Measurements from ENCODE around the gene ZNF692. TPM values are rescaled to one million over a fixed set of nuclear protein-coding genes. Genes with fewer than 3 reads are reported as not detected.
"Not testable (repeated sequence)": the region's sequence is repeated elsewhere in the genome, so short reads cannot be mapped to it uniquely, and the experiment has no call there.

Gene ZNF692
- total RNA-seq, 6 donors from 2014 or later: 25.7 to 248 (median 34.1) TPM

DNA sequence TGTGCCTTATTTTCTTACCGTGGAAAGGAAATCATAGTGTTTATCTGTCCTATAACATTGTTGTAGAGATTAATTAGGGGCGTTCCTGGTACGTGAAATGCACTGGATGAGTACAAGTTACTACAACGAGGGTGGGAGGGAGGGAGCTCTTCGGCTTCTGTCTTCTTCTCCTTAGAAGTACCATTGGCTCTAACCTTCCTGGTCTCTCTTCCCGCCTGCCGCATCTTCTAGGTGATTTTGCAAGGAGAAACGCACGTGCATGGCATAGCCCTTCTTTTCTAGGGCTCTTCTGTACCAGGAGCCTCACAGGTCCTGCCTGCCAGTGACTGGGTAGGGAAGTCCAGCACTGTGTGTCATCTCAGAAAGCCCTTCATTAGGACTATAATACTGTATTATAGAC is 50.0 kb downstream of the ZNF692 start:
- Histone ChIP-seq H3K36me3 (peaks cover 7 to 31% (median 25%) of the 10 kb centered on the region in 4 donors), H3K9me3 (no peaks in the 10 kb centered on the region), H3K4me1 (peaks cover 17 to 45% (median 30%) of the 10 kb centered on the region in 4 donors), H3K27ac (no peak overlapping the region), H3K4me3 (no peak overlapping the region), H3K27me3 (no peaks in the 10 kb centered on the region)
- 74 to 81% methylated on average over 9 of the region's 9 CpGs for WGBS, 2 donors
- TF ChIP-seq, protein P1, sequence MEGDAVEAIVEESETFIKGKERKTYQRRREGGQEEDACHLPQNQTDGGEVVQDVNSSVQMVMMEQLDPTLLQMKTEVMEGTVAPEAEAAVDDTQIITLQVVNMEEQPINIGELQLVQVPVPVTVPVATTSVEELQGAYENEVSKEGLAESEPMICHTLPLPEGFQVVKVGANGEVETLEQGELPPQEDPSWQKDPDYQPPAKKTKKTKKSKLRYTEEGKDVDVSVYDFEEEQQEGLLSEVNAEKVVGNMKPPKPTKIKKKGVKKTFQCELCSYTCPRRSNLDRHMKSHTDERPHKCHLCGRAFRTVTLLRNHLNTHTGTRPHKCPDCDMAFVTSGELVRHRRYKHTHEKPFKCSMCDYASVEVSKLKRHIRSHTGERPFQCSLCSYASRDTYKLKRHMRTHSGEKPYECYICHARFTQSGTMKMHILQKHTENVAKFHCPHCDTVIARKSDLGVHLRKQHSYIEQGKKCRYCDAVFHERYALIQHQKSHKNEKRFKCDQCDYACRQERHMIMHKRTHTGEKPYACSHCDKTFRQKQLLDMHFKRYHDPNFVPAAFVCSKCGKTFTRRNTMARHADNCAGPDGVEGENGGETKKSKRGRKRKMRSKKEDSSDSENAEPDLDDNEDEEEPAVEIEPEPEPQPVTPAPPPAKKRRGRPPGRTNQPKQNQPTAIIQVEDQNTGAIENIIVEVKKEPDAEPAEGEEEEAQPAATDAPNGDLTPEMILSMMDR (IDR thresholded peaks at IDR 0.05): no peak
- TF ChIP-seq EP300 (IDR thresholded peaks at IDR 0.05) (no peak), POLR2A (IDR thresholded peaks at IDR 0.05) (no peak), POLR2AphosphoS5 (IDR thresholded peaks at IDR 0.05) (no peak)
- no peak for DNase-seq
- no peak for ATAC-seq (ENCODE audit: low FRiP score in 2 of 2)

DNA sequence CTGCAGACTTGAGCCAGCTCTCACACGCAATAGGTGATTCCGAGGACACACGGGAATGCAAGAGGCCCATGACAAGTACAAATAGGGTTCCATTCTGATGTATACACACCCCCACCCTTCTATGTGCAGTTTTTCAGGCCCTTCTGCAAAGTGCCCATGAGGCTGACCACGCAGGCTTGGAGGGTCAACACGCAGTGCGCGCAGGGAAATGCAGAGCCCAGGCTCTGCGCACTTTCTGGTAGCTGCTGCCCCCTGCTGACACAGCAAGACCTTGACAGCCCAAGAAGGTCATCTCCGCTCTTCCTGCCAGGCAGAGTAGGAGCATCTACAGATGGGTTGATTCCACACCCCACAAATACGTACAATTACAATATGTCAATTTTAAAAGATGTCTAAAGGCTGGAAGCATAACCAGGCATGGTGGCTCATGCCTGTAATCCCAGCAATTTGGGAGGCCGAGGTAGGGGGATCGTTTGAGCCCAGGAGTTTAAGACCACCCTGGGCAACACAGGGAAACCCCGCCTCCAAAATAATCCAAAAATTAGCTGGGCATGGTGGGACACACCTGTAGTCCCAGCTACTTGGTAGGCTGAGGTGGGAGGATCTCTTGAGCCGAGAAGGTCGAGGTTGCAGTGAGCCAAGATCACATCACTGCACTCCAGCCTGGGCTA is 51.7 kb downstream of the ZNF692 start:
- Histone ChIP-seq H3K4me1 (peaks cover 17 to 38% (median 30%) of the 10 kb centered on the region in 4 donors), H3K27me3 (no peaks in the 10 kb centered on the region), H3K4me3 (no peak overlapping the region), H3K9me3 (no peaks in the 10 kb centered on the region), H3K36me3 (peaks cover 0 to 15% (median 9%) of the 10 kb centered on the region in 4 donors), H3K27ac (no peak overlapping the region)
- DNase-seq (peak in 1 of 2 donors; percentile 65), ATAC-seq (ENCODE audit: low FRiP score in 2 of 2) (peak; percentile 64 to 83)
- TF ChIP-seq, protein P1 (IDR thresholded peaks at IDR 0.05): peak; percentile 58 to 87 (median 68)
- TF ChIP-seq EP300 (IDR thresholded peaks at IDR 0.05) (no peak), POLR2AphosphoS5 (IDR thresholded peaks at IDR 0.05) (no peak)
- 45 to 53% methylated on average over 15 of the region's 15 CpGs for WGBS, 2 donors

DNA sequence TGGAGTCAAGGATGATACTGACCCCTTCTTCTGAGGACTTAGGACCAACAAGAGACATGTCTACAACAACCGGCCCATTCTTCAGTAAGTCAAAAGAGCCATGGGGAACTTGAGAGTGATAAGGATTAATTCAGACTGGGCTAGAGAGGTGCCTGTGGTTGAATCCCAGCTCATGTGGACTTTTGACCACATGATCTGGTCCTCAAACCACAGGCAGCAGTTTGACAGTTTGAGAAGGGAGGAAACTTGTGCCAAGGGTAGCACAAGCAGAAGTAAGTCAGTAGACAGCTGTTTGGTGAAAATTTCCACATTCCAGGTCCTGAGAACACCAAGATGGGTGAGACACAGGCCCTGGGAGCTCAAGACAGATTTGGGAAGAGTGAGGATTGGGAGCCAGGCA is 53.0 kb downstream of the ZNF692 start:
- Histone ChIP-seq H3K4me3 (no peak overlapping the region), H3K27ac (peak overlapping the region in 3 of 4 donors; percentile 51 to 64 (median 62)), H3K4me1 (peaks cover 15 to 34% (median 26%) of the 10 kb centered on the region in 4 donors), H3K9me3 (no peaks in the 10 kb centered on the region), H3K27me3 (no peaks in the 10 kb centered on the region), H3K36me3 (peaks cover 0 to 1% (median 0%) of the 10 kb centered on the region in 4 donors)
- peak in 1 of 2 donors; percentile 47 for DNase-seq
- TF ChIP-seq EP300 (IDR thresholded peaks at IDR 0.05) (no peak), POLR2AphosphoS5 (IDR thresholded peaks at IDR 0.05) (no peak), POLR2A (IDR thresholded peaks at IDR 0.05) (no peak)
- TF ChIP-seq, protein P1 (IDR thresholded peaks at IDR 0.05): no peak
- ATAC-seq (ENCODE audit: low FRiP score in 2 of 2): peak in 1 of 2 donors; percentile 45
- 42 to 73% methylated on average over 1 of the region's 1 CpG for WGBS, 2 donors

DNA sequence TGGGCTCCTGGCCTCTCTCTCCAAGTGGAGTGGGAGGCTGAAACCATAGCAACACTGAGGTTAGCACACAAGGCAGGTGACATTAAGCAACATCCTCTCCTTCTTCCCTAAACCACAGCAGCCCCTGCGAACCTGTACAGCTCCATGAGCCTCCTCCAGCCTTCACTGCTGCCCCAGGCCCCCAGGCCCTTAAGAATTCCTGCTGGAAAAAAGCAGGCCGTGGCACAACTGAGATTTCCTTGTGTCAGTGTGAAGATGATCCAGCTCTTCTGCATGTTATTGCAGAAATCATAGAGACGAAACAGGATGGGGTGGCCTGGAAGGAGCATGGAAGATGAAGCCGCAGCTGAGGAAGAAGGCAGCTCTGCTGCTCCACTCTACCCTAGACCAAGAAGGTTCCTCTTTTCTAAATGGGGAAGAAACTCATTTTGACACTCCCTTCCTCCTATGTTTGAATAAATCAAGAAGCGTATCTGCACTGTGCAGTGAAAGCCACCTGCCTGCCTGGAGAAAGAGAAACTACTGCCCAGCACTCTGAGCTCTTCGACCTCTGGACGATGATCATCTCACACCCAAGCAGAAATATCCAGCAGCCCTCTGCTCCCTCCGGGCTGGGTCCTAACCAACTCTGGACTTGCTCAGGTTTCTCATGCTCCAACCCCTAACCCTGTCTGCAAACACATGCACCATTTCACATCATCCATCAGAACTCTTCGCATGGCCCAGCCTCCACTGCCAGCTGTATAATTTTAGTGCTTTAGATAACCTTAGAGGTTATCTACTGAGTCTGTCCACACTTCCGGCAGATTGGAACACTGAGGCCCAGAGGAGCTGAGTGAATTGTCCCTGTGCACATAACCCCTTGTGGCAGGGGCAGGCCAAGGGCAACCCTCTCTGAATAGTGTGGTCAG is 53.9 kb downstream of the ZNF692 start:
- peak overlapping the region in 3 of 4 donors; percentile 51 to 64 (median 62) for H3K27ac ChIP-seq
- ATAC-seq (ENCODE audit: low FRiP score in 2 of 2): peak; percentile 82 to 91
- H3K27me3 ChIP-seq: no peaks in the 10 kb centered on the region
- peak overlapping the region in 1 of 4 donors; percentile 1 for H3K4me3 ChIP-seq
- no peaks in the 10 kb centered on the region for H3K9me3 ChIP-seq
- TF ChIP-seq POLR2A (IDR thresholded peaks at IDR 0.05) (no peak), POLR2AphosphoS5 (IDR thresholded peaks at IDR 0.05) (no peak), EP300 (IDR thresholded peaks at IDR 0.05) (no peak)
- TF ChIP-seq, protein P1 (IDR thresholded peaks at IDR 0.05): no peak
- H3K36me3 ChIP-seq: no peaks in the 10 kb centered on the region
- 46 to 59% methylated on average over 10 of the region's 10 CpGs for WGBS, 2 donors
- H3K4me1 ChIP-seq: peaks cover 8 to 26% (median 19%) of the 10 kb centered on the region in 4 donors
- peak in 1 of 2 donors; percentile 49 for DNase-seq

DNA sequence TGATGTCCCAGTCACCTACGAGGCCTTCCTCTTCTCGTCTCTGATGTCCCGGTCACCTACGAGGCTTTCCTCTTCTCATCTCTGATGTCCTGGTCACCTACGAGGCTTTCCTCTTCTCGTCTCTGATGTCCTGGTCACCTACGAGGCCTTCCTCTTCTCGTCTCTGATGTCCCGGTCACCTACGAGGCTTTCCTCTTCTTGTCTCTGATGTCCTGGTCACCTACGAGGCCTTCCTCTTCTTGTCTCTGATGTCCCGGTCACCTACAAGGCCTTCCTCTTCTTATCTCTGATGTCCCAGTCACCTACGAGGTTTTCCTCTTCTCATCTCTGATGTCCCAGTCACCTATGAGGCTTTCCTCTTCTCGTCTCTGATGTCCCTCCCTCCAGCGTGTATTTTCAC is 55.4 kb downstream of the ZNF692 start:
- not testable (repeated sequence) for ATAC-seq (ENCODE audit: low FRiP score in 2 of 2); H3K36me3 ChIP-seq; H3K4me3 ChIP-seq; H3K27me3 ChIP-seq; DNase-seq; H3K9me3 ChIP-seq; H3K27ac ChIP-seq
- WGBS, 2 donors: 80 to 81% methylated on average over 15 of the region's 15 CpGs
- peaks cover 8 to 25% (median 18%) of the 10 kb centered on the region in 4 donors for H3K4me1 ChIP-seq

Measured in upper lobe of left lung (tissue), 6 donors.